Fibroblast of skin of scalp (primary cell): ENCODE data around the gene LAMC3.
"Not testable (repeated sequence)": the region's sequence is repeated elsewhere in the genome, so short reads cannot be mapped to it uniquely, and the experiment has no call there.

Experiments used
- DNase-seq: peaks from one replicate; pipeline ENCODE4 v3.0.0-alpha.2; 2013

LAMC3 gene

DNA sequence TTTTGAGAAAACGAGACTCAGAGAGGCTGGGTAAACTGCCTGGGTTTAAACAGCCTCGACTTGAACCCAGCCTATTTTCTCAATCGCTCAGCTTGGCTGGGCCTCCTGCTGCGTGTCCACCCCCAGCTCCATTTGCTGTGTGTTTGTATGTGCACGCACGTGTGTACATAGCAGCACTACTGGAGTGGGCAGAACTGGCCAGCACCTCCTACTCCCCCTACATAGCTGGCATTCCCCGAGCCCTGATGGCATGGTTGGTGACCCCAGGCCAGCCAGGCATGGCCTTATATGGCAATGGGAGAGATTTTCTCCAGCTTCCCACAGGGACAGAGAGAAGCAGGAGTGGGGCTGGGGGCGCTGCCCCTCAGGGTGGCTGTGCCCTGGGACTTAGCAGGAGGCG is 91.5 kb downstream of the LAMC3 start:
- peak; percentile 42 for DNase-seq

- no peak for DNase-seq
Observed at GRCh38 chr9:131101207-131101964, 92.4 kb downstream of the LAMC3 start.

GRCh38 chr9:131103024-131103423 is 94.0 kb downstream of the LAMC3 start:
- DNase-seq = no peak

- no peak for DNase-seq
Observed at GRCh38 chr9:131103535-131103934, 94.6 kb downstream of the LAMC3 start.

DNA sequence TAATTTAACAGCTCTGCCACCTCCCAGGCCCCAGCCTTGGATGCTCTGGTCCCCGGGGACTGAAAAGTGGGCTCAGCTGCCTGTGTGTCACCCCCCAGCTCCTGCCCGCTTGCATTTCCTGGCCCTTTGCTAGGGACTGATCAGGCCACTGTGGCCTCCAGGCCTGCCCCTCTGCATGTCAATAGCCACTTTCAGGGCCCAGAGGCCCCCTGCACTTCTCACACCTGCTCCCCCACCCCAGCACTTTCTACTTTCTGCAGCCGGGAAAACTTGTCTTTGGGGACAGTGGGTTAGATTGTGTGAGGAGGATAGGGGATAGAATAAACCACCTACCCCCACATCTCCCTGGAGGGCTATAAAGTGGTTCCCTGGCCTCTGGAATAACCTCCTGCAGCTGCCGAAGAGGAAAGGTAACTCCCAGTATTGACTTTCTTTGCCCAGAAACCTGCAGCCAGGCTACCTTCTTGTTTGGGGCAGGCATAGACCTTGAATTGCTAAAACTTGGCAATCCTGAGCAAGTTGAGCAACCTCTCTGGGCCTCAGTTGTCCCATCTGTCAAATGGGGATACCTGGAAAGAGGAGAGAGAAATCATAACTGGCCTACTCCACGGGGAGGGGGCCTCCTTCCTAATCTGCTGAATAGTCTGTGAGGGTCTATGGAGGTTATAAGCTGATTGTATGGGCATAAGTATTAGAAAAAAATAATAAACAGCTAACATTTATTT is 95.2 kb downstream of the LAMC3 start:
- DNase-seq = no peak

- no peak for DNase-seq
Observed at GRCh38 chr9:131105952-131106351, 97.0 kb downstream of the LAMC3 start.

GRCh38 chr9:131107760-131108159 is 98.8 kb downstream of the LAMC3 start:
- no peak for DNase-seq

DNA sequence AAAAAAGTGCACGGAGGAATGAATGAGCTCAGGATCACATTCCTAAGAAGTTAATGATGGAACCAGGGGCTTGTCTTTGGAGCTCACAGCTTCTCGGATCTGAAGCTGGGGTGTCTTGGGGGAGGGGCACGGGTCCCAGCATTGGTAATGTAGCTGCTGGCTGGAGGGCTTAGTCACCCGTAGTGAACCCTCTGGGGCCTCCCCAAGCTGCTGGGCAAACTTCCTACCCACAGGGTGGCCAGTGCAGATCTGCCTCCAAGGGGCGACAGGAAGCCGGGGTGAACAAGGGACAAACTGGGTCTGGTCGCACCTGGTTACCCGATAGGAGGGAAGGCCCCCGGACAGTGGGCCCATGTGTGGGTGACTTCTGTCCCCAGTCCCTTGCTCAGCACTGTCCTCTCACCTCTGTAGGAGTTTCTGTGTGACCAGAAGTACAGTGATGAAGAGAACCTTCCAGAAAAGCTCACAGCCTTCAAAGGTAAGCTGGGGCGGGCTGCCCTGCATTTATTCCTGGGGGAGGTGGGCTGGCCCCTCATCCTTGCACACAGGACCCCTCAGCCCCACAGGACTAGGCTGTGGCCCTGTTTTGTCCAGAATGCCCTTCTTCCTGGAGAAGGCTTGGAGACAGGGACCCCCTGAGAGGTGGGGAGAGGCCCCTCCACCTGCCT is 102.3 kb downstream of the LAMC3 start:
- peak; percentile 10 for DNase-seq

DNA sequence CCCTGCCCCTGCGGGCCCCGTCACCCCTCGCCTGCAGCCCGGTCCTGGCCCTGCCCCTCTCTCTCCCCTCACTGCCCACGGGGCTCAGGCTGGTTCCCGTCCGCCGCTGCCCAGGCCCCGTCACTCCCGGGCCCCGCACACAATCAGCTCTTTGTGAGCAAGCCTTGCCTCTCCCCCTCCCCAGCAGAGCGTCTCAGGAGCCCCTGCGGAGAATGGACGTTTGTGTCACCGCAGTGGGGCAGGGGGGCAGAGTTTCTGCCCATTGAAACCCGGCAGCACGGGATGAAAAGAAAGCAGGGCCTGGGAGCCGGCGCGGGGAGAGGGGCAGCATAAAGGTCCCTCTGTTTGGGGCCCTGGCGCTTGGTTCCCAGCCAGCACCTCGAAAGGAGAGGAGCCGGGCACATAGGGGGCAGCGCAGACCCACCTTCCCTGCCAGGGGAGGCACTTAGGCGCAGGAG is 102.9 kb downstream of the LAMC3 start:
- DNase-seq = no peak

DNA sequence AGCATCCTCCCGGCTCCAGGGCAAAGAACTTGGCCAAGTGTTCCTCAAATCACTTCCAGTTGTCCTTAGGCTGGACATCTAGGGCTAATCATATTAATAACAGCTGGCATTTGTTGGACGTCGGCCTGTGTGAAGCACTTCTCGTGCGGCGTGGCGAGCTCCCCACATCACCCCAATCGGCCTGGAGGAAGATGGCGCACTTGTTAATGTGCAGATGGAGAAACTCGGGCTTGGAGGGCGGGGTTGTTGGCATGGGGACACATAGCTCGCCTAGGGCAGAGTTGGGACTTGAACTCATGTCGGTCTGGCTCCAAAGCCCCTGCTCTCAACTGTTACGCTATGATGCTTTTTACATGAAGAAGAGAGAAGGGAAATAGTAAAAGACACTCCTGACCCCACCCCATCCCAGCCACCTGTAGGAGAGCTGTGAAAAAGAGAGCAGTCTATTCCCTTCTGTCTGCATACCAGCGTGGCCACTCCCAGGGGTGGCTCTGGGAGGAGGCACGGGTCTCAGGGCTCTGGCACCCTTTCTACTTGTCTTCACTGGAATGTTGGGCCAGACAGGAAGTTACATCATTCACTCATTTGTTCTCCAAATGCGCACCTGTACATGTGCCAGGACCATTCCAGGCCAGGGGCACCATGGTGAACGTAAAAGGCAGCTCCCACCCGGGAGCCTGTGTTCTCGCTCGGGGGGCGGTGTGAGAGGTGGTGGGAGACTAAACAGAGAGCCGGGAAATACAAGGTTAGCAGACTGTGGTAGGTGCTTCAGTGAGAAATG is 103.6 kb downstream of the LAMC3 start:
- DNase-seq = no peak

DNA sequence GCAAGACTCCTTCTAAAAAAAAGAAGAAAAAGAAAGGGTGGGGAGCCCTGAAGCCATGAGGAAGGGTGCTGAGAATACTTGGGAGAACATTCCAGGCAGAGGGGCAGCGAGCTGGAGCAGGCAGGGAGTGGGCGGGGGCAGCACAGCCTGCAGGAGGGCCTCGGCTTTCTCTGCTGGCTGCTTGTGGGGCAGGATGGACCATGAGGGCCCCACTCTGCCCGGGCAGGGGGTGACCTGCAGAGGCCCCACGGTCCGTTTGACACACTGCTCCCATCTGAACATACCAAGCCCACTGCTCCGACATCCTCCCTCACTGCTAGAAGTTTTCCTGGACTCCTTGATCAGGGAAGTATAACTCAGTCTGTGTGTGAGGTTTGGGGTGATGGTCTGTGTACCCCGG is 104.7 kb downstream of the LAMC3 start:
- DNase-seq = no peak

- DNase-seq = no peak
Observed at GRCh38 chr9:131114084-131114535, 105.1 kb downstream of the LAMC3 start.

- not testable (repeated sequence) for DNase-seq
Observed at GRCh38 chr9:131115360-131115742, 106.4 kb downstream of the LAMC3 start.

DNA sequence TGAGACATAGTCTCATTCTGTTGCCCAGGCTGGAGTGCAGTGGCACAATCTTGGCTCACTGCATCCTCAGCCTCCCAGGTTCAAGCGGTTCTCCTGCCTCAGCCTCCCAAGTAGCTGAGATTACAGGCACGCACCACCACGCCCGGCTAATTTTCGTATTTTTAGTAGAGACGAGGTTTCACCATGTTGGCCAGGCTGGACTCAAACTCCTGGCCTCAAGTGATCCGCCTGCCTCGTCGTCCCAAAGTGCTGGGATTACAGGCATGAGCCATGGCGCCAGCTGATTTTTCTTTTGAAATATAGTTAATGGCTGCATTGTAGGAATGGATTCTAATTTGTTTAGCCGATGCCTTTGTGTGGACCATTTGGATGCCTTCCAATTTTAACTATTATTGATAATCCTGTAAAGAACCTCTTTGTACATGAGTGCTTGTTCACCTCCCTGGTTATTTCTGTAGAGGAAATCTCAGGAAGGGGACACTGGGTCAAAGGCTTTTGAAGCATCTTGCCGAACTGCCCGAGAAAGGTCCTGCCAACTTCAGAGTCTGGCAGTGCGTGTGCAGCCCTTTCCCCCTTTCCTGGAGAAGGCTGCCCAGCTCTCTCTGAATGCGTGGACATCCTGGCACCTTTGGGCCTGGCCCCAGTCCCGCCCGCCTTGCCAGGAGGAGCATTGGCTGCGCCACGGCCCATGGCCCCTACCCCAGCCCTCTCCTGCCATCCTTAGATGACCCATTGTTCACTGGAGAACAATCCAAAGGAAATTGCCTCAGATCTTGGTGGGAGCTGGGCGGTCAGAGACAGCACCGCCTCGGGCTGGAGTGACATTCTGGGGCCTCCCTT is 107.5 kb downstream of the LAMC3 start:
- no peak for DNase-seq

DNA sequence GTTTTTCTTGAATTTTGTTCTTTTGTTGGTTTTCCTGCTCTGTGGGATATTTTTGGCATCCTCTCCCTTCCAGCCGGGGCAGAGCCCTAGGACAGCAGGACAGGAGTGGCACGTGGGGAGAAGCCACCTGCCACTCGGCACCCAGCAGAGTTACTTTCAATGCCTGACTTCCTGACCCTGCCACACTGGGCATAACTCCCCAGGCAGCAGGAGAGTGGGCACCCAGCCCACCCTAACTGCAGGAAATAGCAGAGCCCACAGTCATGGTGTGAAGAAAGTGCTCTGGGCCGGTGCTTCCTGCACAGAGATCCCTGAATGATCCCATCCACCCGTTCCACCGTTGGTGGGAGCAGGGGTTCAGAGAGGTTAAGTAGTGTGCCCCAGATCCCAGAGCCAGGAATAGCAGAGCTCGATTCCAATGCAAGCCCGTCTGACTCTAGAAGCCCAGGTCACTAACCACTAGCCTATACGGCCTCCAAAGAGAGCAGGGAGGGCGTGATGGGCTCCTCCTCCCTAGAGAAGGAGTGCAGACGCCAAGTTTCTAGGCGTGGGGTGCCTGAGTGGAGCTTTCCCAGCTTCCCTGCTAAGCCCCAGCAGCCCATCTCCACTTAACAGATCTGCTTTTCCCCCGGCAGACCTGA is 108.3 kb downstream of the LAMC3 start:
- DNase-seq = no peak

- no peak for DNase-seq
Observed at GRCh38 chr9:131117762-131118145, 108.8 kb downstream of the LAMC3 start.

DNA sequence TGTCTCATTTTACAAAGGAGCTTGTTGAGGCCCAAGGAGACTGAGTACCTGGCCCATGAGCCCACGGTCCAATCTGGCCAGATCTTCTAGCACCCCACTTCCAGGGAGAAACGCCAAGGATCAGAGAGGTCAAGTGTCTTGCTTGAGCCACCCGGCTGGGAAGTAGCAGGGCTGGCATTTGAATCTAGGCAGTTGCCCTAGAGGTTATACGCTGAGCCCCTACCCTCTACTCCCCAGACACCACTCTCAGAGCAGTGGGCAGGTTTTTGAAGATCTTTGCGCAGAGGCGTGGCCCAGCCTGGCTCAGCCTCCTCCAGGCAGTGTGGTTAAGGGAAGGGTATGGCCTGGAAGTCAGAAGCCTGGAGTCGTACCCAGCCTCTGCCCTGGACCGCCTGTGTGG is 110.6 kb downstream of the LAMC3 start:
- DNase-seq = no peak

DNA sequence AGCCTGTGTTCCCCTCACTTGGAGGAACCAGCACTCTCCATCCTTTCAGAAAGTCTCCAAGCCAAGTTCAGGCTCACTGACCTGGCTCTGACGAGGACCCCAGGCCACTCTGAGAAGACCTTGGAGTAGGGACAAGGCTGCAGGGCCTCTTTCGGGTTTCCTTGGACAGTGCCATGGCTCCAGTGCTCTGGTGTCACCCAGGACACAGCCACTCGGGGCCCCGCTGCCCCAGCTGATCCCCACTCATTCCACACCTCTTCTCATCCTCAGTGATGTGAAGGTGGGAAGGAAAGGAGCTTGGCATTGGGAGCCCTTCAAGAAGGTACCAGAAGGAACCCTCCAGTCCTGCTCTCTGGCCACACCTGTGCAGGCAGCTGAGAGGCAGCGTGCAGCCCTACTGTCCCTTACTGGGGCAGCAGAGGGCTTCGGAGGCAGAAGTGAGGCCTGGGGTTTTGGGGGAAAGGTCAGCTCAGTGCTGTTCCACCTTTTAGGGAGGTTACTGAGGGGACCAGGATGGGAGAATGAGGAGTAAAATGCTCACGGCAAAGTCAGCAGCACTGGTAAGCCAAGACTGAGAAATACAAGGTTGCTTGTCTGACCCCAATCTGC is 111.8 kb downstream of the LAMC3 start:
- no peak for DNase-seq

DNA sequence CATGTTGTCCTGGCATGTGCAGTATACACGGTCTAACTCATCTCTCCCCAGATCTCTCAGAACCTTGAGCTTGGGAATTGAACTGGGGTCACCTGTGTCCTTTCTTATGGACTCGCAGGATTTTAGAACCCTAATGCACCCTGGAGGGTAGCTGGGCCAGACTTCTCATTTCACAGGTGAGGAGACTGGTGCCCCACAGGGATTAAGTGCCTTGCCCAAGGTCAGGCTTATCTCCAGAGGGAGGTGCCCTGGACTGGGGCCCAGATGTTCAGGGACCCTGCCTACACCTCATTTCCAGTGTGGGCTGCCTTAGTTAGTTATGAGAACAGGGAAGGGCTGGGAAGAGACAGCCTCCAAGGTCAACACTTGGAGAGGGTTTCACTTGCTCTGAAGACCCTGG is 112.4 kb downstream of the LAMC3 start:
- DNase-seq = no peak

- DNase-seq = no peak
Observed at GRCh38 chr9:131122158-131122557, 113.2 kb downstream of the LAMC3 start.

DNA sequence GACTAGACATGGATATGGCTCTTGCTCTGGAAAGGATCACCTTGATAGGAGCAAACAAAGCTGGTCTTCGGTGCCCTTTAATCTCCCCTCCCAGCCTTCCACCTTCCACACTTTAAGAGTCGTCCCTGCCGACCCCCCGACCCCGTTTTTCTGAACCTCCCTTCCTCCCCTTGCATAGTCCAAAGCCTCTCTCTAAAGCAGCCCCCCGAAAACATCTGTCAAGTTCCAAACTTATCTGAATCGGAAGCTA is 116.0 kb downstream of the LAMC3 start:
- no peak for DNase-seq
